Breast epithelium (tissue), 4 donors: ENCODE results near the gene PTPRN2. TPM values are rescaled to one million over a fixed set of nuclear protein-coding genes. Genes with fewer than 3 reads are reported as not detected.
A peak's percentile ranks its signal among the peaks of the same experiment; 100 is the strongest.
"Not testable (repeated sequence)": the region's sequence is repeated elsewhere in the genome, so short reads cannot be mapped to it uniquely, and the experiment has no call there.

Experiments used
- DNase-seq, 2 donors: peaks; one replicate each; pipeline ENCODE4 v3.0.0-alpha.2; 2019; ENCODE audit warnings: low spot score in 2 of 2
- H3K27ac ChIP-seq, 2 donors: fragments of 200-600 bp; sonication (generic) in 1 of 2; one replicate each; pipeline ENCODE4 v1.5.1; 2016 to 2019; ENCODE audit warnings: mild to moderate bottlenecking in 1 of 2
- H3K27me3 ChIP-seq, 2 donors: fragments of 200-600 bp; sonication (generic) in 1 of 2; one replicate each; pipeline versions ENCODE4 v1.5.1 to v1.6.0; 2017 to 2019; ENCODE audit warnings: control low read depth in 1 of 2, mild to moderate bottlenecking in 1 of 2
- H3K36me3 ChIP-seq: fragments of 200-600 bp; one replicate; pipeline ENCODE4 v1.5.1; 2019
- H3K4me1 ChIP-seq, 2 donors: fragments of 200-600 bp; sonication (generic); one replicate each; pipeline ENCODE4 v1.5.1; 2016 to 2019; ENCODE audit warnings: control low read depth in 1 of 2
- H3K4me3 ChIP-seq, 3 donors: fragments of 200-600 bp; sonication (generic); 1 replicate in 2 of 3; 2 replicates in 1 of 3; pipeline ENCODE4 v1.5.1; 2016 to 2019; ENCODE audit warnings: mild to moderate bottlenecking in 3 of 3, moderate library complexity in 2 of 3
- H3K9me3 ChIP-seq, 2 donors: fragments of 200-600 bp; sonication (generic) in 1 of 2; one replicate each; pipeline ENCODE4 v1.5.1; 2016 to 2019; ENCODE audit warnings: control low read depth in 1 of 2
- POLR2A ChIP-seq: fragments of 450-650 bp; IDR thresholded peaks from one replicate; pipeline ENCODE4 v1.6.1; 2016; ENCODE audit warnings: antibody characterized with exemption, mild to moderate bottlenecking, moderate library complexity
- POLR2AphosphoS5 ChIP-seq, 3 donors: sonication (generic); formaldehyde crosslinking; IDR thresholded peaks; one replicate each; pipeline ENCODE4 v1.6.1; 2017; ENCODE audit warnings: antibody characterized with exemption in 3 of 3
- intact Hi-C: fragments of 100-400 bp; cut with DNase I; formaldehyde crosslinking; loops from one replicate; pipeline ENCODE4 v1.15.1; 2023; ENCODE audit warnings: low total_unique reads
- total RNA-seq, 3 donors: library from RNA; depleted of rRNA; stranded (reverse); fragments of >200 nt; gene quantifications; one replicate each; pipeline ENCODE4 v1.1.0, GENCODE V29; 2016
- TF ChIP-seq, protein P1 (sequence below), 3 donors: fragments of 450-650 bp; IDR thresholded peaks; one replicate each; pipeline ENCODE4 v1.5.1; 2016 to 2017; ENCODE audit warnings: antibody characterized with exemption in 3 of 3, mild to moderate bottlenecking in 3 of 3, moderate library complexity in 3 of 3

The PTPRN2 gene
- 1 to 10 TPM; 1.6 to 2.2 (median 2.2) TPM for total RNA-seq

DNA sequence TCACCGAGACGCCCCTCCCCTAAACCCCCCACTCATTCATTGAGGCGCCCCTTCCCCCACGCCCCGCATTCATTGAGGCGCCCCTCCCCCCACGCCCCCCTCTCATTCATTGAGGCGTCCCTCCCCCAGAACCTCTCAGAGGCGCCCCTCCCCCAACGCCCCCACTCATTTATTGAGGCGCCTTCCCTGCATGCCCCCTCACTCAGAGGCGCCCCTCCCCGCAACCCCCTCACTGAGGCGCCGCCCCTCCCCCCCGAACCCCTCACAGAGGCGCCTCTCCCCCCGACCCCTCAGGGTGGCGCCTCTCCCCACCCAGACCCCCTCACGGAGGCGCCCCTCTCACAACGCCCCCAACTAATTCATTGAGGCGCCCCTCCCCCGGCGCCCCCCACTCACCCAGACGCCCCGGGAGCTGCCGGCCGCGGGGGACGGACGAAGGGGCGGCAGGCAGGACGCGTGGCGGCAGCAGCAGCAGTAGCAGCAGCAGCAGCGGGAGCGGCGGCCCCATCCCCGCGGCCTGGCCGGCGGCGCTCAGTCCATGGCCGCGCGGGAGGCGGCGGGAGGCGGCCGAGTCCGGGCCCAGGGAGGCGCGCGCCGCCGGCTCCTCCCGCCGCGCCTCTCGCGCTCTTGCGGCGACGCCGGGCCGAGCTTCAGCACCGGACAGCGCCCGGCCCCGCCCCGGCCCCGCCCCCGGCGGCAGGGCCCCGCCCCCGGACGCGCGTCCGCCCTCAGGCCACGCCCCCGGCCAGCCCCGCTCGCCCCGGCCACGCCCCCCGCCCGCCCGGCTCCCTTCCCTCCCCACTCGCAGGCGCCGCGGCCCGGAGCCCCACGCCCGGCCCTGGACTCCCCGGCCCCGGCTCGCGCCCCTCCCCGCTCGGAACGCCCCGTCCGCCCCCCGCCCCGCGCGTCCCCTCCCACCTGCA is at the start of gene PTPRN2:
TSS of gene PTPRN2 (minus strand) at position 662 of the 923 bp plus-strand sequence.
- no peak for TF ChIP-seq POLR2AphosphoS5 (IDR thresholded peaks at IDR 0.05)
- TF ChIP-seq, protein P1, sequence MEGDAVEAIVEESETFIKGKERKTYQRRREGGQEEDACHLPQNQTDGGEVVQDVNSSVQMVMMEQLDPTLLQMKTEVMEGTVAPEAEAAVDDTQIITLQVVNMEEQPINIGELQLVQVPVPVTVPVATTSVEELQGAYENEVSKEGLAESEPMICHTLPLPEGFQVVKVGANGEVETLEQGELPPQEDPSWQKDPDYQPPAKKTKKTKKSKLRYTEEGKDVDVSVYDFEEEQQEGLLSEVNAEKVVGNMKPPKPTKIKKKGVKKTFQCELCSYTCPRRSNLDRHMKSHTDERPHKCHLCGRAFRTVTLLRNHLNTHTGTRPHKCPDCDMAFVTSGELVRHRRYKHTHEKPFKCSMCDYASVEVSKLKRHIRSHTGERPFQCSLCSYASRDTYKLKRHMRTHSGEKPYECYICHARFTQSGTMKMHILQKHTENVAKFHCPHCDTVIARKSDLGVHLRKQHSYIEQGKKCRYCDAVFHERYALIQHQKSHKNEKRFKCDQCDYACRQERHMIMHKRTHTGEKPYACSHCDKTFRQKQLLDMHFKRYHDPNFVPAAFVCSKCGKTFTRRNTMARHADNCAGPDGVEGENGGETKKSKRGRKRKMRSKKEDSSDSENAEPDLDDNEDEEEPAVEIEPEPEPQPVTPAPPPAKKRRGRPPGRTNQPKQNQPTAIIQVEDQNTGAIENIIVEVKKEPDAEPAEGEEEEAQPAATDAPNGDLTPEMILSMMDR (IDR thresholded peaks at IDR 0.05): no peak
- TF ChIP-seq POLR2A: no peak
- Histone ChIP-seq H3K27me3 (peaks cover 11 to 35% of the 10 kb centered on the region in 2 donors), H3K36me3 (no peaks in the 10 kb centered on the region), H3K4me3 (peak within 1 kb of the TSS; percentile 18 to 64 (median 48)), H3K9me3 (no peaks in the 10 kb centered on the region), H3K4me1 (peaks cover 0 to 12% of the 10 kb centered on the region in 2 donors), H3K27ac (no peak within 1 kb of the TSS)
- intact Hi-C loops: no loop called here
- peak; percentile 17 to 69 for DNase-seq

DNA sequence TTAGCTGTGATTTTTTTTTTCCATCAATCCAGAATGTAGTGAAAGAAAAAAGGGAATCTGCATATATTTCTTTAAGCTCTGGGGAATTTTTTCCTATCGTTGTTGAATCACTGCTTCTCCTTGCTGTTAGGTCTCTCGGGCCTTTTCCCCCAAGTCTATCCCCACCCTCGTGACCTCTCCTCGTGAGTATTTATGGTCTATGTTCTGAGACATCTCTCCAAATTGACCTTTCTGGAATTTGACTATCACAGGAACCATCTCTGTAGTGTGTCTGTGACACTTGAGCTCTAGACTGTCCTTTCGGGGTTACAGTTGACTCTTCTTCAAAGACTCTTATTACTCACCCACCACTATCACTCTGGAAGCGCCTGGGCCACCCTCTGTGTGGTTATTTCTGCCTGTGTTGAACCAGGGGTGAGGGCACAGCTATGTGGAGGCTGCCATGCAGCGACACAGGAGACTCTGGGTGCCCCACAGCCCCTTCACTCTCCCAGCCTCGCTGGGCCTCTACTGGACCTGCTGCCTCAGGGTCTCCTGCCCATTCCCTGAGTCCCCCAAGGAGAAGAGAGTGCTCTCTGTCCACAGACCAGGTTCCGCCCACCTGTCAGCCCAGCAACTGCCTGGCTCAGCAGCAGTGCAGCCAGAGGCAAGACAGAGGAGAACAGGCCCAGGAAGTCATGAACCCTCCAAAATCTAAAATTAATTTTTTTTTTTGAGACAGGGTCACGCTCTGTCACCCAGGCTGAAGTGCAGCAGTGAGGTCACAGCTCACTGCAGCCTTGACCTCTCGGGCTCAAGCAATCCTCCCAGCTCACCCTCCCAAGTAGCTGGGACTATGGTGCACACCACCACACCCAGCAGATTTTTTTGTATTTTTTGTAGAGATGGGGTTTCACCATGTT is 45.7 kb upstream of the PTPRN2 start:
- H3K4me1 ChIP-seq: no peaks in the 10 kb centered on the region
- no peaks in the 10 kb centered on the region for H3K9me3 ChIP-seq
- no peak for DNase-seq
- H3K4me3 ChIP-seq: no peak overlapping the region
- no peak for TF ChIP-seq POLR2AphosphoS5 (IDR thresholded peaks at IDR 0.05)
- intact Hi-C loops: no loop called here
- H3K27ac ChIP-seq: no peak overlapping the region
- no peaks in the 10 kb centered on the region for H3K36me3 ChIP-seq
- no peaks in the 10 kb centered on the region for H3K27me3 ChIP-seq

DNA sequence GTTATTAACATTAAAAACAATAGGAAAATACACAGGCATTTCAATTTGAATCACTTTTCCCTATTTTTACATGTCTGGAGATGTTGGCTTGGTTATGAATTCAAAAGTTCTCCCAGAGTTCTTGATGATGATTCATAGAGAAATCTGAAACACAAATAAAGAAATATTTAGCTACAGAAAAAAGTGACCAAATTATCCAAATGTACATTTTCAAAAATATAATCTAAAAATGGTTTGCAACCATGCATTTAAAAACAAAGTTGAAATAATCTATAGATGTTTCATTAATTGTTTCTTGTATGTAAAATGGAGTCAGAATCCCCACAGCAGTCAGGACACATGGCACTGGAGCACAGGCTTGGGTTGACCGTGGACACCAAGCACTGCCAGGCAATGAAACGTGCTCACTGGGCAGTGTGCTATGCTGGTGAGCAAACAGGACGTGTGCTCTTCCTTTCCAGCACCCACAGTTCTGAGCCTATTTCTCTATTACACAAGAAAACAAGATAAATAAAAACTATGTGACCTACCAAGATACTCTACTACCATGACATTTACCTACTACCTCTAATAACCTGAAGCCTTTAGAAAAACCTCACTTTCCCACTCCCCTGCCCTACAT is 44.1 kb upstream of the PTPRN2 start:
- H3K9me3 ChIP-seq: no peaks in the 10 kb centered on the region
- no peak for TF ChIP-seq POLR2A
- TF ChIP-seq POLR2AphosphoS5 (IDR thresholded peaks at IDR 0.05): no peak
- TF ChIP-seq, protein P1 (IDR thresholded peaks at IDR 0.05): no peak
- no peak overlapping the region for H3K27ac ChIP-seq
- no peaks in the 10 kb centered on the region for H3K27me3 ChIP-seq
- no peaks in the 10 kb centered on the region for H3K4me1 ChIP-seq
- H3K36me3 ChIP-seq: no peaks in the 10 kb centered on the region
- intact Hi-C loops: no loop called here
- H3K4me3 ChIP-seq: no peak overlapping the region
- no peak for DNase-seq

DNA sequence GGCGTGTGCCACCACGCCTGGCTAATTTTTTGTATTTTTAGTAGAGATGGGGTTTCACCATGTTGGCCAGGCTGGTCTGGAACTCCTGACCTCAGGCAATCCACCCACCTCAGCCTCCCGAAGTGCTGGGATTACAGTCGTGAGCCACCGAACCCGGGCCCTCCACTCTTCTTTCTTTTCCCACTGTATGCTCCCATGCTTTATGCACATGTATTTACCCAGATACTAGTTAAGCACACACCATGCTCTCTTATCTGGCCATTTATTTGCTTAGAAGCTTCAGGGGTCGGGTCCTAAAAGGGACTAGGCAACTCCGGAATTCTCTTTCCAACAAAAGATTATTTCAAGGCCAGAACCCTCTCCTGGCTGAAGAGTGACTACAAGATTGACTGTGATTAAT is 38.7 kb upstream of the PTPRN2 start:
- H3K9me3 ChIP-seq, H3K27ac ChIP-seq, H3K27me3 ChIP-seq, H3K4me3 ChIP-seq, DNase-seq, intact Hi-C loops, H3K36me3 ChIP-seq, H3K4me1 ChIP-seq: not testable (repeated sequence)

DNA sequence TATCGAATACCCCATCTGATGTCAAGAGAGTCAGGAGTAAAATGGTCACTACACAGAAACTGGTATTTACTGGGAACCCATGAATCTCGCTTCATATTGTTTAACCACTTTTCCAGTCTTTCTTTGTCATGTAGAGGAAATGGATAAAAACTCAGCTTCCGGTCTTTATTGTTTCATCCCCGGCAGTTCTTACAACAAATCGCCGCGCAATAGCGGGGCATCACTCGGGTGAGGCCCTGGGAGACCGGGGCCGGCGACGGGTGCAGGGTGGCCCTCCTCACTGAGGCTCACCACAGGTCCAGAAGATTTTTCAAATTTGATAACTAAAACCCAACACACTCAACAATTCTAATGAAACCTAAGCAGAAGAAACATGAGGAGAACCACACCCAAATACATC is 35.6 kb upstream of the PTPRN2 start:
- DNase-seq: no peak
- H3K4me1 ChIP-seq: no peaks in the 10 kb centered on the region
- no peak overlapping the region for H3K4me3 ChIP-seq
- no peaks in the 10 kb centered on the region for H3K36me3 ChIP-seq
- intact Hi-C loops: no loop called here
- H3K9me3 ChIP-seq: no peaks in the 10 kb centered on the region
- no peak for TF ChIP-seq POLR2A
- TF ChIP-seq, protein P1 (IDR thresholded peaks at IDR 0.05): no peak
- no peak for TF ChIP-seq POLR2AphosphoS5 (IDR thresholded peaks at IDR 0.05)
- H3K27ac ChIP-seq: no peak overlapping the region
- H3K27me3 ChIP-seq: no peaks in the 10 kb centered on the region
